Measurements from ENCODE around the gene SUFU.

- TF ChIP-seq CTCF (IDR thresholded peaks at IDR 0.05), result no peak
- TF ChIP-seq POLR2A (IDR thresholded peaks at IDR 0.05), result no peak
Measured at GRCh38 chr10:102467318-102467717, 36.5 kb upstream of the SUFU start.
